IMR-90 (cell line): Measurements from ENCODE around the gene ACOX1. TPM values are rescaled to one million over a fixed set of nuclear protein-coding genes. Genes with fewer than 3 reads are reported as not detected.

Experiments used
- ATAC-seq: fragments of 200-7000 bp; cut with Tn5 transposase; 2 replicates; pipeline ENCODE4 v1.9.1; 2020; ENCODE audit warnings: low read depth, mild to moderate bottlenecking, moderate library complexity
- BruUV-seq: library from RNA; stranded (reverse); fragments of 400-500 nt; replicated peaks from 2 replicates; lab custom pipeline; 2021; lab: Mats Ljungman, UMichigan
- CTCF ChIA-PET: fragments of 300-600 bp; formaldehyde crosslinking; extraction: SDS; loops from one replicate; lab custom pipeline; 2021; ENCODE audit warnings: antibody characterized with exemption; lab: Yijun Ruan, JAX
- POLR2A ChIA-PET: fragments of 300-600 bp; sonication (Branson Sonifier 250); formaldehyde crosslinking; loops from one replicate; lab custom pipeline; 2022; ENCODE audit warnings: antibody characterized with exemption; ENCODE audit not compliant: unreplicated experiment; lab: Charles Lee
- DNase-seq: peaks from one replicate; pipeline ENCODE4 v3.0.0; 2013
- H2AFZ ChIP-seq: replicated peaks from 2 replicates; pipeline ENCODE3; 2013; ENCODE audit warnings: low read length, mild to moderate bottlenecking; ENCODE audit not compliant: poor library complexity
- H2AK5ac ChIP-seq: 2 replicates; pipeline ENCODE4 v1.6.1; 2013; ENCODE audit warnings: low read depth, low read length, inconsistent platforms
- H2AK9ac ChIP-seq: replicated peaks from 2 replicates; pipeline ENCODE3; 2013; ENCODE audit warnings: mild to moderate bottlenecking, low read depth, low read length, moderate library complexity; ENCODE audit not compliant: poor library complexity
- H2BK120ac ChIP-seq: 2 replicates; pipeline ENCODE4 v1.6.1; 2013; ENCODE audit warnings: low read depth, low read length, inconsistent platforms
- H2BK15ac ChIP-seq: 3 replicates; pipeline ENCODE4 v1.6.1; 2013; ENCODE audit warnings: low read depth, low read length, inconsistent platforms
- H2BK20ac ChIP-seq: 2 replicates; pipeline ENCODE4 v1.6.1; 2013; ENCODE audit warnings: low read depth, mild to moderate bottlenecking, inconsistent platforms, low read length, moderate library complexity
- H2BK5ac ChIP-seq: 2 replicates; pipeline ENCODE4 v1.6.1; 2013; ENCODE audit warnings: mild to moderate bottlenecking, low read depth, low read length, inconsistent platforms; ENCODE audit not compliant: poor library complexity, severe bottlenecking
- H3K14ac ChIP-seq: replicated peaks from 2 replicates; pipeline ENCODE4 v1.6.1; 2013; ENCODE audit warnings: low read depth, low read length, inconsistent platforms
- H3K18ac ChIP-seq: 2 replicates; pipeline ENCODE4 v1.6.1; 2013; ENCODE audit warnings: low read depth, low read length, control low read depth
- H3K23ac ChIP-seq: 2 replicates; pipeline ENCODE4 v1.6.1; 2013; ENCODE audit warnings: low read depth, low read length, inconsistent platforms
- H3K27ac ChIP-seq: 2 replicates; pipeline ENCODE4 v1.5.1; 2013; ENCODE audit warnings: mild to moderate bottlenecking, control low read depth, low read length; ENCODE audit not compliant: insufficient read depth
- H3K27me3 ChIP-seq: 2 replicates; pipeline ENCODE4 v1.6.1; 2013; ENCODE audit warnings: low read length; ENCODE audit not compliant: control insufficient read depth, insufficient read depth
- H3K36me3 ChIP-seq: 2 replicates; pipeline ENCODE4 v1.6.1; 2013; ENCODE audit warnings: low read length, mixed read lengths; ENCODE audit not compliant: control insufficient read depth, insufficient read depth
- H3K4ac ChIP-seq: 2 replicates; pipeline ENCODE4 v1.6.1; 2013; ENCODE audit warnings: low read depth, low read length, inconsistent platforms
- H3K4me1 ChIP-seq: 2 replicates; pipeline ENCODE4 v1.6.1; 2013; ENCODE audit warnings: low read length, mixed read lengths; ENCODE audit not compliant: control insufficient read depth, insufficient read depth
- H3K4me2 ChIP-seq: 2 replicates; pipeline ENCODE4 v1.6.1; 2013; ENCODE audit warnings: low read depth, mild to moderate bottlenecking, control low read depth, low read length, moderate library complexity
- H3K4me3 ChIP-seq: 2 replicates; pipeline ENCODE4 v1.5.1; 2013; ENCODE audit warnings: low read depth, mild to moderate bottlenecking, control low read depth, low read length, moderate library complexity; ENCODE audit not compliant: insufficient read depth
- H3K56ac ChIP-seq: 2 replicates; pipeline ENCODE4 v1.6.1; 2013; ENCODE audit warnings: low read length, inconsistent platforms; ENCODE audit not compliant: insufficient read depth; ENCODE audit errors: extremely low read depth
- H3K79me1 ChIP-seq, 2 experiments: 2 replicates each; pipeline ENCODE4 v1.6.1; 2013; ENCODE audit warnings: low read length in 2 of 2, inconsistent platforms in 1 of 2, low read depth in 1 of 2
- H3K9ac ChIP-seq: 2 replicates; pipeline ENCODE4 v1.6.1; 2013; ENCODE audit warnings: low read depth, low read length, control low read depth
- H3K9me1 ChIP-seq: 2 replicates; pipeline ENCODE4 v1.6.1; 2013; ENCODE audit warnings: low read length, inconsistent platforms; ENCODE audit not compliant: insufficient read depth
- H3K9me3 ChIP-seq: 2 replicates; pipeline ENCODE4 v1.6.1; 2013; ENCODE audit warnings: low read length; ENCODE audit not compliant: control insufficient read depth, insufficient read depth
- H4K20me1 ChIP-seq: 2 replicates; pipeline ENCODE4 v1.6.1; 2013; ENCODE audit warnings: low read length, inconsistent platforms; ENCODE audit not compliant: insufficient read depth
- H4K5ac ChIP-seq: 2 replicates; pipeline ENCODE4 v1.6.1; 2013; ENCODE audit warnings: mild to moderate bottlenecking, low read depth, low read length, control low read depth
- H4K8ac ChIP-seq, 2 experiments: 2 replicates each; pipeline ENCODE4 v1.6.1; 2013; ENCODE audit warnings: low read depth in 2 of 2, low read length in 2 of 2, control low read depth in 1 of 2, inconsistent platforms in 1 of 2
- H4K91ac ChIP-seq: 2 replicates; pipeline ENCODE4 v1.6.1; 2013; ENCODE audit warnings: low read depth, low read length, inconsistent platforms; ENCODE audit not compliant: insufficient read depth
- BHLHE40 ChIP-seq: fragments of 150-350 bp; IDR thresholded peaks from 2 replicates; pipeline ENCODE4 v1.6.1; 2016; ENCODE audit warnings: mild to moderate bottlenecking, low read depth, low read length
- CEBPB ChIP-seq: IDR thresholded peaks from 2 replicates; pipeline ENCODE4 v1.6.1; 2012; ENCODE audit warnings: low read depth, low read length, improper control_type of control experiment
- CHD1 ChIP-seq: IDR thresholded peaks from 2 replicates; pipeline ENCODE4 v1.6.1; 2012; ENCODE audit warnings: low read depth, low read length, improper control_type of control experiment
- CTCF ChIP-seq: conservative IDR thresholded peaks from 2 replicates; pipeline ENCODE4 v1.5.1; 2012; ENCODE audit warnings: mild to moderate bottlenecking, low read depth, low read length, improper control_type of control experiment
- FOS ChIP-seq: fragments of 150-350 bp; IDR thresholded peaks from 2 replicates; pipeline ENCODE4 v1.6.1; 2016; ENCODE audit warnings: low read depth, low read length
- MAFK ChIP-seq: IDR thresholded peaks from 2 replicates; pipeline ENCODE4 v1.6.1; 2012; ENCODE audit warnings: low read depth, low read length, improper control_type of control experiment
- MAZ ChIP-seq: IDR thresholded peaks from 2 replicates; pipeline ENCODE4 v1.6.1; 2012; ENCODE audit warnings: low read depth, mild to moderate bottlenecking, low read length, improper control_type of control experiment, moderate library complexity, borderline replicate concordance
- MXI1 ChIP-seq: IDR thresholded peaks from 2 replicates; pipeline ENCODE4 v1.6.1; 2012; ENCODE audit warnings: low read depth, mild to moderate bottlenecking, low read length, moderate library complexity, borderline replicate concordance
- NFE2L2 ChIP-seq: fragments of 150-350 bp; IDR thresholded peaks from 2 replicates; pipeline ENCODE4 v1.6.1; 2016; ENCODE audit warnings: low read depth, mild to moderate bottlenecking, low read length
- POLR2A ChIP-seq: IDR thresholded peaks from 2 replicates; pipeline ENCODE4 v1.6.1; 2012; ENCODE audit warnings: mild to moderate bottlenecking, low read depth, low read length
- RAD21 ChIP-seq: IDR thresholded peaks from 2 replicates; pipeline ENCODE4 v1.6.1; 2012; ENCODE audit warnings: low read length, improper control_type of control experiment
- RCOR1 ChIP-seq: IDR thresholded peaks from 2 replicates; pipeline ENCODE4 v1.6.1; 2012; ENCODE audit warnings: mild to moderate bottlenecking, low read length, improper control_type of control experiment; ENCODE audit not compliant: insufficient replicate concordance
- RFX5 ChIP-seq: IDR thresholded peaks from 2 replicates; pipeline ENCODE4 v1.8.0; 2012; ENCODE audit warnings: low read depth, mild to moderate bottlenecking, low read length, moderate library complexity
- SMC3 ChIP-seq: fragments of 150-350 bp; IDR thresholded peaks from 2 replicates; pipeline ENCODE4 v1.6.1; 2016; ENCODE audit warnings: low read depth, mild to moderate bottlenecking, antibody characterized with exemption, low read length, moderate library complexity
- WGBS, 2 experiments: methylation state at CpG; one replicate each; pipeline versions ENCODE4 v1.1.5 to v1.1.7; 2013; ENCODE audit warnings: missing lambda C conversion rate in 2 of 2; ENCODE audit not compliant: insufficient read length in 1 of 2; ENCODE audit errors: extremely low coverage in 2 of 2; 5-methylcytosine and 5-hydroxymethylcytosine counted together
- dilution Hi-C: fragments of 300-500 bp; cut with HindIII; formaldehyde crosslinking; loops from one replicate; pipeline ENCODE4 v1.14.3; 2018; ENCODE audit warnings: low sequenced_read_pairs; ENCODE audit not compliant: unreplicated experiment
- in situ Hi-C: fragments of 300-500 bp; cut with MboI; formaldehyde crosslinking; loops from 3 replicates; pipeline ENCODE4 v1.14.3; 2019; ENCODE audit warnings: low sequenced_read_pairs, inconsistent platforms, mixed read lengths
- intact Hi-C: fragments of 100-400 bp; cut with micrococcal nuclease; formaldehyde crosslinking; loops from 2 replicates; pipeline ENCODE4 v1.10.0; 2022
- polyA plus RNA-seq, 3 experiments: library from polyadenylated mRNA; depleted of rRNA; stranded (reverse); fragments of >200 nt; gene quantifications; 2 replicates each; pipeline ENCODE4 v1.2.3, GENCODE V29; 2012; ENCODE audit warnings: low replicate concordance in 1 of 3
- total RNA-seq: library from RNA; depleted of rRNA; stranded (reverse); fragments of >200 nt; gene quantifications from 2 replicates; pipeline ENCODE4 v1.2.3, GENCODE V29; 2012
- TF ChIP-seq, protein P1 (sequence below): fragments of 150-350 bp; IDR thresholded peaks from 2 replicates; pipeline ENCODE4 v1.6.1; 2016; ENCODE audit warnings: low read depth, mild to moderate bottlenecking, low read length, moderate library complexity, borderline replicate concordance
- TF ChIP-seq, protein P2 (sequence below): fragments of 150-350 bp; IDR thresholded peaks from 2 replicates; pipeline ENCODE4 v1.6.1; 2017; ENCODE audit warnings: mild to moderate bottlenecking, antibody characterized with exemption, low read length, low read depth

The ACOX1 gene
- total and polyA plus RNA-seq, 2 of the 4 experiments (the other 2 are of a cell fraction), result 16.1 to 94.8 TPM

DNA sequence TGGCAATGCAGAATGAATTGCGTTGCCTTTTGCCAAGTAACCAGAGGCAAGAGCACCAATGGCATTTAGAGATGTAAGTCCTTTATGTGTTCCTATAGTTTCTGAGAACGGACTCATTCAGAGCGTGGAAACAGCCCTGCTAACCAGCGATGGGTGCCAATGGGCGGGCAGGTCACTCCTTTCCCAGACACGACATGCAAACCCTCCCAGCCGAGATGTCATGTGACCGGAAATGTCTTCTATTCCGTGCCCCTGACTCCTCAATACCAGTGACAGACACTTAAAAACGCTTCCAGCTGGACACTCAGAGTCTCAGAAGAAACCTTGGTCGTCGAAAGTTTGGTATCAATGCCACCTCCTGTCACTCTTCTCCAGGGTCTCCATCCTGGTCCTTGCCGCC is 41.3 kb downstream of the ACOX1 start:
- Histone ChIP-seq H2BK15ac (no peak overlapping the region), H2AK5ac (no peak overlapping the region), H2BK20ac (no peak overlapping the region), H2AK9ac (peak overlapping the region; percentile 15), H3K56ac (no peak overlapping the region), H3K27ac (no peak overlapping the region), H3K4ac (no peak overlapping the region), H2AFZ (no peak overlapping the region), H2BK5ac (no peak overlapping the region), H3K27me3 (no peaks in the 10 kb centered on the region), H3K9me3 (no peaks in the 10 kb centered on the region), H4K8ac (no peak overlapping the region), H3K23ac (no peak overlapping the region), H3K18ac (no peak overlapping the region), H3K4me3 (no peak overlapping the region), H3K4me2 (no peak overlapping the region), H4K91ac (no peak overlapping the region), H3K9ac (no peak overlapping the region), H4K20me1 (no peaks in the 10 kb centered on the region), H3K79me1 (peaks cover 5 to 9% of the 10 kb centered on the region in 2 experiments; a peak in 2 of 4 replicates), H3K9me1 (peaks cover 5% of the 10 kb centered on the region; the same call in 1 of the 2 replicates), H2BK120ac (no peak overlapping the region), H3K14ac (no peak overlapping the region), H3K4me1 (peaks cover 3% of the 10 kb centered on the region; the same call in 1 of the 2 replicates), H3K36me3 (peaks cover 2% of the 10 kb centered on the region; the same call in 1 of the 2 replicates), H4K5ac (no peak overlapping the region)
- BruUV-seq, result no TSS peak
- ATAC-seq (no peak), DNase-seq (no peak)
- dilution Hi-C loops (no loop called here), intact Hi-C loops (no loop called here), in situ Hi-C loops (no loop called here)
- 87% methylated on average over 10 of the region's 13 CpGs; no CpG with 5 or more reads in 1 of the 2 experiments for WGBS, 2 experiments
- CTCF ChIA-PET, result no interaction called here
- POLR2A ChIA-PET, result no interaction called here
- TF ChIP-seq, protein P1, sequence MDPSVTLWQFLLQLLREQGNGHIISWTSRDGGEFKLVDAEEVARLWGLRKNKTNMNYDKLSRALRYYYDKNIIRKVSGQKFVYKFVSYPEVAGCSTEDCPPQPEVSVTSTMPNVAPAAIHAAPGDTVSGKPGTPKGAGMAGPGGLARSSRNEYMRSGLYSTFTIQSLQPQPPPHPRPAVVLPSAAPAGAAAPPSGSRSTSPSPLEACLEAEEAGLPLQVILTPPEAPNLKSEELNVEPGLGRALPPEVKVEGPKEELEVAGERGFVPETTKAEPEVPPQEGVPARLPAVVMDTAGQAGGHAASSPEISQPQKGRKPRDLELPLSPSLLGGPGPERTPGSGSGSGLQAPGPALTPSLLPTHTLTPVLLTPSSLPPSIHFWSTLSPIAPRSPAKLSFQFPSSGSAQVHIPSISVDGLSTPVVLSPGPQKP, result no peak
- TF ChIP-seq, protein P2, sequence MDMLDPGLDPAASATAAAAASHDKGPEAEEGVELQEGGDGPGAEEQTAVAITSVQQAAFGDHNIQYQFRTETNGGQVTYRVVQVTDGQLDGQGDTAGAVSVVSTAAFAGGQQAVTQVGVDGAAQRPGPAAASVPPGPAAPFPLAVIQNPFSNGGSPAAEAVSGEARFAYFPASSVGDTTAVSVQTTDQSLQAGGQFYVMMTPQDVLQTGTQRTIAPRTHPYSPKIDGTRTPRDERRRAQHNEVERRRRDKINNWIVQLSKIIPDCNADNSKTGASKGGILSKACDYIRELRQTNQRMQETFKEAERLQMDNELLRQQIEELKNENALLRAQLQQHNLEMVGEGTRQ, result no peak
- TF ChIP-seq MXI1, result no peak
- TF ChIP-seq CHD1, result no peak
- TF ChIP-seq SMC3, result no peak
- TF ChIP-seq POLR2A, result no peak
- no peak for TF ChIP-seq NFE2L2
- no peak for TF ChIP-seq FOS
- TF ChIP-seq MAFK, result no peak
- no peak for TF ChIP-seq CTCF
- no peak for TF ChIP-seq MAZ
- TF ChIP-seq RCOR1, result no peak
- no peak for TF ChIP-seq CEBPB
- TF ChIP-seq BHLHE40, result no peak
- no peak for TF ChIP-seq RFX5
- TF ChIP-seq RAD21, result no peak
